ENCODE results near the gene CLEC16A.

DNA sequence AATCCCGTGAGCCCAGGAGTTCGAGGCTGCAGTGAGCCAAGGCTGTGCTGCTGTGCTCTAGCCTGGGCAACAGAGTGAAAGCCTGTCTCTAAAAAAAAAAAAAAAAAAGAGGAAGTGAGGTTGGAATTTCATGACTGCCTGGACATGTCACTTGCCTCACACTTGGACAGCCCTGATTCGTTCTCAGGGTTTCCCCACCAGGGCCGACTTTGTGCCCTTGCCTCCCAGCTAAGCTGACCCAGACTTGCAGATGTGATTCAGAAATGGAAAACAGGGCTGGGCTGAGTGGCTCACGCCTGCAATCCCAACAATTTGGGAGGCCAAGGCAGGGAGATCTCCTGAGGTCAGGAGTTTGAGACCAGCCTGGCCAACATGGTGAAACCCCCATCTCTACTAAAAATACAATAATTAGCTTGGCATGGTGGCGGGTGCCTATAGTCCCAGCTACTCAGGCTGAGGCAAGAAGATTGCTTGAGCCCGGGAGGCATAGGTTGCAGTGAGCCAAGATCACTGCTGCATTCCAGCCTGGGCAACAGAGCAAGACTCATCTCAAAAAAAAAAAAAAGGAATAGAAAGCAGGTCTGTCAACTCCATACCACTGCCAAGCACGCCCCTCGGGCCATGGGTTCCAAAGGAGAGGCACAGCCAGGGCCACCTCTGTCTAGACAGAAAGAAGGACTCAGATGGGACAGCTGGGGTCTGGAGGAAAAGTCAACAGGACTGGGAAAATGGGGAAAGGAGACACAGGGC lies 264.7 kb downstream of the CLEC16A start:
- TF ChIP-seq CTCF (IDR thresholded peaks at IDR 0.05; ENCODE audit: borderline replicate concordance, extremely low read depth, low read length, poor library complexity, severe bottlenecking): no peak
- TF ChIP-seq EZH2 (IDR thresholded peaks at IDR 0.05; ENCODE audit: borderline replicate concordance, low read depth, low read length, severe bottlenecking): no peak
